ENCODE results near the gene CYP26B1.

DNA sequence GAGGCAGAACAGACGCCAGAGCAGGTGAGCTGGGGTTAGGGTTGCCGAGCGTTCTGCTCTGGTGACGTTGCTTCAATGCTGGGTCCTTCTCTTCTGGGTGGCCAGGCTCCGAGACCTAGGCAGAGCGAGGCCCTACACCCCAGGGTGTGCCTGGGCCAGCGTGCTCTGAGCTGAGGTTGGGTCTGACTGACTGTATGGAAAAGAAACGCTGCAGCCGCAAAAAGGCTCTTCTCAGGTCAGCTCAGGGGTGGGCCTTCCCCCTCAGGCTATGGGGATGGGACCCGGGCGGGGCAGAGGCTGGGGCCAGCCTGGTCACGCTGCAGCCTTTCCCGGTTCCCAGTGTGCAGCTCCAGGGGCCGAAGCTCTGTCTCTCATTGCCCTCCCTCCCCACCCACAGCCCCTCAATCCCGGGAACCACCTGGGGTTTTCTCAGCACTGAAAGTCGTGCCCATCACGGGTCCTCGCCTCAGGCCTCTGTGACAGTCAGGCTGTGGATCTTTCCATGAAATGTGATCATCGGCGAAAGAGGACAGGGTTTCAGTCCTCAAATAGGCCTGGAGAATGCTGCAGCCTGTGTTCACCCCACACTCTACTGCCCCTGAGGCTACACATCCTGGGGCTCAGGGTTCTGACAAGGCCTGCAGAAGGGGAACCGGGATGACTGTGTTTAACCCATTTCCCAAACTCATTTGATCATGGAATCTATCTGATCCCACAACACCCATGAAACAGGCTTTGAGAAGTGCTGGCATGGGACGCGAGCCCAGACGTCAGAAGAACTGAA is 19.4 kb downstream of the CYP26B1 start:
- TF ChIP-seq CTCF (IDR thresholded peaks at IDR 0.05): no peak
- TF ChIP-seq POLR2A (IDR thresholded peaks at IDR 0.05): no peak

Measured in testis (tissue), 2 donors.